Stomach (tissue), 9 donors: Measurements from ENCODE around the gene STK11IP. TPM values are rescaled to one million over a fixed set of nuclear protein-coding genes. Genes with fewer than 3 reads are reported as not detected.

ENCODE experiments used
- DNase-seq, 2 donors: peaks; one replicate each; pipeline versions ENCODE4 v3.0.0 to v3.0.0-alpha.2; 2013 to 2019
- H3K27ac ChIP-seq, 5 donors: fragments of 200-600 bp in 4 of 5; sonication (generic) in 4 of 5; one replicate each; pipeline ENCODE4 v1.5.1; 2013 to 2019; ENCODE audit warnings: mild to moderate bottlenecking in 1 of 5, moderate library complexity in 1 of 5
- H3K27me3 ChIP-seq, 3 donors: fragments of 200-600 bp; sonication (generic); one replicate each; pipeline ENCODE4 v1.5.1; 2017 to 2019; ENCODE audit warnings: mixed run types in 1 of 3
- H3K36me3 ChIP-seq, 4 donors: fragments of 200-600 bp; sonication (generic); 1 replicate in 3 of 4; 2 replicates in 1 of 4; pipeline ENCODE4 v1.5.1; 2016 to 2019
- H3K4me1 ChIP-seq, 4 donors: fragments of 200-600 bp; sonication (generic); one replicate each; pipeline ENCODE4 v1.5.1; 2016 to 2019
- H3K4me3 ChIP-seq, 4 donors: fragments of 200-600 bp; sonication (generic) in 3 of 4; one replicate each; pipeline ENCODE4 v1.5.1; 2016 to 2019; ENCODE audit warnings: mild to moderate bottlenecking in 1 of 4
- H3K9me3 ChIP-seq, 4 donors: fragments of 200-600 bp; sonication (generic); one replicate each; pipeline ENCODE4 v1.5.1; 2016 to 2019
- CTCF ChIP-seq, 7 experiments: fragments of 450-650 bp in 4 of 7; fragments of 200-600 bp in 3 of 7; sonication (generic) in 3 of 7; IDR thresholded peaks; one replicate each; pipeline ENCODE4 v1.5.1; 2016 to 2019; ENCODE audit warnings: antibody characterized with exemption in 7 of 7, control low read depth in 2 of 7, mild to moderate bottlenecking in 1 of 7
- EP300 ChIP-seq: sonication (generic); formaldehyde crosslinking; IDR thresholded peaks from one replicate; pipeline ENCODE4 v1.6.1; 2017; ENCODE audit warnings: antibody characterized with exemption
- POLR2A ChIP-seq, 4 donors: fragments of 450-650 bp; IDR thresholded peaks; one replicate each; pipeline ENCODE4 v1.6.1; 2016; ENCODE audit warnings: antibody characterized with exemption in 4 of 4, control low read depth in 2 of 4, mild to moderate bottlenecking in 1 of 4, moderate library complexity in 1 of 4
- POLR2AphosphoS5 ChIP-seq, 3 donors: sonication (generic); formaldehyde crosslinking; IDR thresholded peaks; one replicate each; pipeline ENCODE4 v1.6.1; 2016; ENCODE audit warnings: antibody characterized with exemption in 3 of 3
- WGBS, 5 donors: extraction: QIAGEN DNeasy Blood & Tissue Kit in 3 of 5; methylation state at CpG; one replicate each; pipeline versions ENCODE4 v1.1.5 to v1.1.7; 2013 to 2018; 5-methylcytosine and 5-hydroxymethylcytosine counted together
- intact Hi-C: fragments of 100-400 bp; cut with DNase I; formaldehyde crosslinking; loops from one replicate; pipeline ENCODE4 v1.15.1; 2023; ENCODE audit warnings: low total_unique reads
- polyA plus RNA-seq, 3 donors: library from polyadenylated mRNA; stranded (reverse); fragments of 200-250 nt; gene quantifications; one replicate each; pipeline ENCODE4 v1.2.3, GENCODE V29; 2013
- total RNA-seq, 5 donors: library from RNA; depleted of rRNA; stranded (reverse); fragments of >200 nt; gene quantifications; one replicate each; pipeline versions ENCODE4 v1.1.0 to v1.2.3, GENCODE V29; 2014 to 2016
- donor health status: healthy with polysubstance abuse.
- donor health status: Bipolar disorder and iron deficiency.
- donor health status: healthy.

Gene STK11IP
- total and polyA plus RNA-seq, 8 donors, result 6.8 to 89.5 (median 14.6) TPM

GRCh38 chr2:219593154-219593553, 4.5 kb upstream of the STK11IP start:
- no peaks in the 10 kb centered on the region for H3K27me3 ChIP-seq
- H3K36me3 ChIP-seq, result no peaks in the 10 kb centered on the region
- H3K9me3 ChIP-seq, result no peaks in the 10 kb centered on the region
- TF ChIP-seq EP300, result no peak
- no peak for TF ChIP-seq POLR2A (IDR thresholded peaks at IDR 0.05)
- TF ChIP-seq POLR2AphosphoS5 (IDR thresholded peaks at IDR 0.05), result no peak
- no peak for TF ChIP-seq CTCF (IDR thresholded peaks at IDR 0.05)
- peaks cover 0 to 10% (median 9%) of the 10 kb centered on the region in 4 donors for H3K4me1 ChIP-seq
- no peak for DNase-seq
- H3K4me3 ChIP-seq, result no peak overlapping the region
- intact Hi-C loops, result no loop called here
- H3K27ac ChIP-seq, result no peak overlapping the region
- 85 to 89% (median 86%) methylated on average over 2 of the region's 2 CpGs for WGBS, 5 donors

- intact Hi-C loops, result no loop called here
- TF ChIP-seq POLR2A (IDR thresholded peaks at IDR 0.05) (no peak), CTCF (IDR thresholded peaks at IDR 0.05) (no peak), EP300 (no peak), POLR2AphosphoS5 (IDR thresholded peaks at IDR 0.05) (no peak)
Measured at GRCh38 chr2:219595256-219595655, 2.4 kb upstream of the STK11IP start.

GRCh38 chr2:219596954-219597551, 604 bp upstream of the STK11IP start:
- intact Hi-C loops, result no loop called here
- no peaks in the 10 kb centered on the region for H3K9me3 ChIP-seq
- DNase-seq, result peak in 1 of 2 donors; percentile 63
- 7 to 11% (median 10%) methylated on average over 19 of the region's 19 CpGs for WGBS, 5 donors
- TF ChIP-seq CTCF (IDR thresholded peaks at IDR 0.05) (no peak), POLR2AphosphoS5 (IDR thresholded peaks at IDR 0.05) (no peak), POLR2A (IDR thresholded peaks at IDR 0.05) (no peak), EP300 (no peak)
- H3K27ac ChIP-seq, result peak overlapping the region; percentile 91 to 97 (median 93)
- H3K27me3 ChIP-seq, result no peaks in the 10 kb centered on the region
- H3K4me3 ChIP-seq, result peak overlapping the region; percentile 55 to 84 (median 63)
- H3K36me3 ChIP-seq, result peaks cover 6 to 15% (median 13%) of the 10 kb centered on the region in 4 donors
- H3K4me1 ChIP-seq, result peaks cover 3 to 18% (median 15%) of the 10 kb centered on the region in 4 donors

More at GRCh38 chr2:219595256-219595655, 2.4 kb upstream of the STK11IP start:
- Histone ChIP-seq H3K36me3 (no peaks in the 10 kb centered on the region), H3K27ac (no peak overlapping the region), H3K9me3 (no peaks in the 10 kb centered on the region), H3K27me3 (no peaks in the 10 kb centered on the region), H3K4me3 (no peak overlapping the region), H3K4me1 (peaks cover 3 to 18% (median 15%) of the 10 kb centered on the region in 4 donors)
- 20 to 44% (median 35%) methylated on average over 3 of the region's 3 CpGs for WGBS, 5 donors
- DNase-seq, result peak in 1 of 2 donors; percentile 87

GRCh38 chr2:219598308-219599078, 836 bp downstream of the STK11IP start:
- 26 to 28% (median 27%) methylated on average over 9 of the region's 9 CpGs for WGBS, 5 donors
- TF ChIP-seq CTCF (IDR thresholded peaks at IDR 0.05), result no peak
- TF ChIP-seq POLR2AphosphoS5 (IDR thresholded peaks at IDR 0.05), result no peak
- no peak for TF ChIP-seq POLR2A (IDR thresholded peaks at IDR 0.05)
- TF ChIP-seq EP300, result no peak
- Histone ChIP-seq H3K27me3 (no peaks in the 10 kb centered on the region), H3K9me3 (no peaks in the 10 kb centered on the region), H3K4me3 (peak overlapping the region; percentile 55 to 84 (median 63)), H3K4me1 (peaks cover 3 to 18% (median 15%) of the 10 kb centered on the region in 4 donors), H3K27ac (peak overlapping the region; percentile 83 to 95 (median 92)), H3K36me3 (peaks cover 10 to 29% (median 27%) of the 10 kb centered on the region in 4 donors)
- peak in 1 of 2 donors; percentile 28 for DNase-seq
- intact Hi-C loops, result no loop called here
